Activated naive CD8-positive, alpha-beta T cell treated with anti-CD3 and anti-CD28 coated beads, Interleukin-2, amount 10 ng/mL, durations not matched to agents 7 days and 5 days (primary cell): ENCODE data around the gene STRBP. TPM values are rescaled to one million over a fixed set of nuclear protein-coding genes. Genes with fewer than 3 reads are reported as not detected.
A peak's percentile ranks its signal among the peaks of the same experiment; 100 is the strongest.
"Not testable (repeated sequence)": the region's sequence is repeated elsewhere in the genome, so short reads cannot be mapped to it uniquely, and the experiment has no call there.

ENCODE experiments used
- ATAC-seq: fragments of 150-1000 bp; cut with Tn5 transposase; one replicate; pipeline ENCODE4 v1.10.0; 2021; ENCODE audit warnings: low read depth, moderate library complexity
- POLR2A ChIA-PET: fragments of 350-600 bp; sonication (Branson Sonifier 250); formaldehyde crosslinking; loops from one replicate; lab custom pipeline; 2021; ENCODE audit warnings: antibody characterized with exemption; lab: Charles Lee
- DNase-seq: peaks from one replicate; pipeline ENCODE4 v3.0.0; 2021
- H3K27ac Mint-ChIP-seq: one replicate; pipeline ENCODE4 v1.8.0; 2022; ENCODE audit warnings: mild to moderate bottlenecking, mixed read lengths
- H3K27me3 Mint-ChIP-seq: one replicate; pipeline ENCODE4 v1.8.0; 2022; ENCODE audit warnings: mild to moderate bottlenecking, moderate library complexity, mixed read lengths
- H3K36me3 Mint-ChIP-seq: one replicate; pipeline ENCODE4 v1.8.0; 2021; ENCODE audit warnings: mild to moderate bottlenecking, mixed read lengths
- H3K4me1 Mint-ChIP-seq: one replicate; pipeline ENCODE4 v1.8.0; 2021; ENCODE audit warnings: mixed read lengths
- H3K4me3 Mint-ChIP-seq: one replicate; pipeline ENCODE4 v1.8.0; 2022; ENCODE audit warnings: mild to moderate bottlenecking, moderate library complexity, mixed read lengths
- H3K9me3 Mint-ChIP-seq: one replicate; pipeline ENCODE4 v1.8.0; 2021; ENCODE audit warnings: mixed read lengths
- total RNA-seq, 2 experiments: library from RNA; stranded (reverse); gene quantifications; one replicate each; pipeline ENCODE4 v1.2.3, GENCODE V29; 2021

STRBP gene
- total RNA-seq, 2 experiments from 2014 or later = 30.3 to 31.0 TPM

DNA sequence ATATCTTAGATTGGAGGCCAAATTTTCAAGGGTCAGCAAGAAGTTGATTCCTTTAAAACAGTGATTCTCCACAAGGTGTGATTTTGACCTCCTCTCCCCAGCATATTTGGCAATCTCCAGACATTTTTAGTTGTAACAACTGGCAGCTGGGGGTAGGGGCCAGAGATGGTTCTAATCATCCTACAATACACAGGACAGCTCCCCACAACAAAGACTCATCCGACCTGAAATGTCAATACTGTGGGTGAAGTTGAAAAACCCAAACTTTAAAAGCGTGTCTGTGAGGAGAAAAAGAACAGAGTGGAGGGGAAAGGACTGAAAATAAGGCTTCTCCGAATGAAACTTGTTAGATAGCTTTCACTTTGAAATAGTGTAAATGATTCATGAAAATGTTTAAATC, 10.0 kb upstream of the STRBP start:
- no peak for ATAC-seq
- POLR2A ChIA-PET = interaction anchor here (0.5 kb wide), 1 partner anchor 13 kb away, joined by 3 read pairs; no protein-coding TSS in a partner anchor
- peaks cover 2% of the 10 kb centered on the region for H3K27me3 Mint-ChIP-seq
- H3K4me3 Mint-ChIP-seq = peak overlapping the region; percentile 53
- no peak for DNase-seq
- peak overlapping the region; percentile 44 for H3K27ac Mint-ChIP-seq
- H3K9me3 Mint-ChIP-seq = peaks cover 5% of the 10 kb centered on the region
- H3K36me3 Mint-ChIP-seq = peaks cover 3% of the 10 kb centered on the region
- H3K4me1 Mint-ChIP-seq = peaks cover 17% of the 10 kb centered on the region

DNA sequence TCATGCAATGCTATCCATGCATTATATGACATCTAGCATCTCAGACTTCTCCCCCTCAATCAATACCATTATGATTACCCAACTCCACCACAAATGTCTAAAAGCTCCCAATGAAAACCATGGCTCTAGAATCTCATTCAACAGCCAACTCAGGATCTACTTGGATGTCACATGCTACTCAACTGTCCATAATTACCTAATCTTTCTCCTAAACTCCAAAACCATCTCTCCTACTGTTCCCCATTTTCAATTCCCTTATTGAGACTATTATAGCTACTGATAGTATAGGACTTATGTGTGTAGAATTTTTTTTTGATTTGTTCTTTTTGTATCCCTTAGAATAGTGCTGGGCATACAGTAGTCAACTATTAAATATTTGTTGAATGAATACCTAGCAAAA, 8.2 kb upstream of the STRBP start:
- H3K27me3 Mint-ChIP-seq = peaks cover 2% of the 10 kb centered on the region
- H3K36me3 Mint-ChIP-seq = peaks cover 3% of the 10 kb centered on the region
- DNase-seq (no peak), ATAC-seq (no peak)
- H3K4me1 Mint-ChIP-seq = peaks cover 17% of the 10 kb centered on the region
- H3K27ac Mint-ChIP-seq = no peak overlapping the region
- H3K4me3 Mint-ChIP-seq = no peak overlapping the region
- POLR2A ChIA-PET = interaction anchor here (0.7 kb wide), 1 partner anchor 200 kb away, joined by 3 read pairs; no protein-coding TSS in a partner anchor
- peaks cover 5% of the 10 kb centered on the region for H3K9me3 Mint-ChIP-seq

DNA sequence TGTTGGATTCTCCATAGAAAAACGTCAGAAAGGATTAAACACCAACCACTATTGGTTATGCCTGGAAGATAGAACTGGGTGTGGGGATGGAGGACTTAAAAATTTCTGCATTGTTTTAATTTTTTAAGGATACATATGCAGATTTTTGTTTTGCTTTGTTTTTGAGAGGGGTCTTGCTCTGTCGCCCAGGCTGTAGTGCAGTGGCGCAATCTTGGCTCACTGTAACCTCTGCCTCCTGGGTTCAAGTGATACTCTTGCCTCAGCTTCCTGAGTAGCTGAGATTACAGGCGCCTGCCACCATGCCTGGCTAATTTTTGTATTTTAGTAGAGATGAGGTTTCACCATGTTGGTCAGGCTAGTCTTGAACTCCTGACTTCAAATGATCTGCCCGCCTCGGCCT, 2.7 kb upstream of the STRBP start:
- H3K27ac Mint-ChIP-seq, H3K36me3 Mint-ChIP-seq, H3K27me3 Mint-ChIP-seq, H3K4me3 Mint-ChIP-seq, DNase-seq, H3K9me3 Mint-ChIP-seq, POLR2A ChIA-PET, ATAC-seq: not testable (repeated sequence)
- H3K4me1 Mint-ChIP-seq = peaks cover 24% of the 10 kb centered on the region

DNA sequence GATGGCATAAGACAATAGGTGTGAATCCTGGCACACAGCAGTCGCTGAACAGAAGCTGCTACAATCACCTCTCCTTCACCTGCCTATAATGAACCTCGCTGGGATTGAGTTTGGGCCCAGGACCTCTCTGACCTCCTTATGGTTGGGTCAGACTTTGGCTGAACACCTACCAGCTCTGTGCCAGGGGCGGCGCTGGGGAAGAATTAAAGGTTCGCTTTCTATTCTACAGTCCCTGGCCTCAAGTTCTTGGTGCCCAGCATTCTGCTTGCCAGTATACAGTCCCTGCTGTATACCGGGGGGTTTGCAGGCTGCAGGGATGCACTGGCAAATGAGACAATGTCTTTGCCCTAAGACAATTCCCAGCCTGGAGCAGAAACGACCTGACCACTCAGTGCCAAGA, 895 bp upstream of the STRBP start:
- H3K27me3 Mint-ChIP-seq = peaks cover 7% of the 10 kb centered on the region
- no peak for ATAC-seq
- peaks cover 24% of the 10 kb centered on the region for H3K4me1 Mint-ChIP-seq
- peak overlapping the region; percentile 60 for H3K27ac Mint-ChIP-seq
- peaks cover 8% of the 10 kb centered on the region for H3K36me3 Mint-ChIP-seq
- no peak for DNase-seq
- H3K4me3 Mint-ChIP-seq = peak overlapping the region; percentile 75
- no peaks in the 10 kb centered on the region for H3K9me3 Mint-ChIP-seq
- POLR2A ChIA-PET = interaction anchor here (0.7 to 0.9 kb wide), 2 partner anchors 24 to 71 kb away, joined by 3 to 7 read pairs; no protein-coding TSS in a partner anchor

DNA sequence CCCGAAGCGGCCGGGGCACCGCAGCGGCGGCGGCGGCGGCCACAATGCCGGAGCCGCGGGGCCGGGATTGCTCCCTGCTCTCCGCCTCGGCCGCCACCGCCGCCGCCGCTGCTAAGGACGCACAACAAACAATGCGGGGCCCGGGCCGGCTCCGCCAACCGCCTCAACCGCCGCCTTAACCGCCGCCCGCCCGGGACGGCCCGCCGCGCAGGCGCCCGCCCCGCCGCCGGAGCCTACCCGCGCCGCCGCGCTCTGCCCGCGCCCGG, 254 bp downstream of the STRBP start:
- ATAC-seq (no peak), DNase-seq (no peak)
- H3K27ac Mint-ChIP-seq = no peak overlapping the region
- peaks cover 7% of the 10 kb centered on the region for H3K27me3 Mint-ChIP-seq
- POLR2A ChIA-PET = interaction anchor here (0.6 to 1.0 kb wide), 2 partner anchors 72 to 127 kb away, joined by 3 to 4 read pairs; no protein-coding TSS in a partner anchor
- peak overlapping the region; percentile 86 for H3K4me3 Mint-ChIP-seq
- no peaks in the 10 kb centered on the region for H3K9me3 Mint-ChIP-seq
- H3K4me1 Mint-ChIP-seq = peaks cover 25% of the 10 kb centered on the region
- H3K36me3 Mint-ChIP-seq = peaks cover 8% of the 10 kb centered on the region

DNA sequence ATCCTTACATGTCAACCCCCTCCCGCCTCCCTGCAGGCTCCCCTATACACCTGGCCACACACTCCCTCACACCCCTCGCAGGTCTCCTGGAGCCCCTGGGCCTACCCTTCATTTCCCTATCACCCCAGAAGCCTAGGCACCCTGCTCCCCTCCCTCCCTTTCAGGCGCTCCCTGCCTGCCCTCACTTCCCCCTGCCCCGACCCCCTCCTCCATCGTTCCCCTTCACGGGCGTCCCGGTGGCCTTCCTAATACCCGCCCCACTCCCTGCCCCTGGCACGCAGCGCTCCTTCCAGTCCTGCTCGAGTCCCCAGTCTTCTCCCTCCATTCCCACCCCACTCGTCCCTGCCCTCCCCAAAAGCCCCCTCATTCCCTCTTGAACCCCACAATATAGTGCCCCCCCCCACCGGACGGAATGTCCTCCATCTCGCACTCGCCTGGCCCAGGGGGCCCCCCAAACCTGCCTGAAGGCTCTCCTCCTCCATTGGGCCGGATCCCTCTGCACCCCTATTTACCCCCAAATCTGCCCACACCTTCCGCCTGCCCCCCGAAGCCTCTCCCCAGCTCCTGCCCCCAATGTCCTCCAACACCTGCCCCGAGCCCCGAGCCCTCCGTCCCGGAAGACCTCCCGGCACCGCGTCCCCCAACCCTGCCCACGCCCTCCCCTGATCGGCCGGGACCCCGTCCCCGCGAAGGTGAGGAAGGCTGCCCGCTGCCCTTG, 746 bp downstream of the STRBP start:
- H3K4me1 Mint-ChIP-seq = peaks cover 25% of the 10 kb centered on the region
- ATAC-seq = no peak
- peaks cover 7% of the 10 kb centered on the region for H3K27me3 Mint-ChIP-seq
- peak overlapping the region; percentile 74 for H3K27ac Mint-ChIP-seq
- H3K9me3 Mint-ChIP-seq = no peaks in the 10 kb centered on the region
- POLR2A ChIA-PET = interaction anchor here (0.6 to 1.0 kb wide), 2 partner anchors 72 to 128 kb away, joined by 3 to 4 read pairs; no protein-coding TSS in a partner anchor
- H3K36me3 Mint-ChIP-seq = peaks cover 8% of the 10 kb centered on the region
- H3K4me3 Mint-ChIP-seq = peak overlapping the region; percentile 86
- DNase-seq = no peak

DNA sequence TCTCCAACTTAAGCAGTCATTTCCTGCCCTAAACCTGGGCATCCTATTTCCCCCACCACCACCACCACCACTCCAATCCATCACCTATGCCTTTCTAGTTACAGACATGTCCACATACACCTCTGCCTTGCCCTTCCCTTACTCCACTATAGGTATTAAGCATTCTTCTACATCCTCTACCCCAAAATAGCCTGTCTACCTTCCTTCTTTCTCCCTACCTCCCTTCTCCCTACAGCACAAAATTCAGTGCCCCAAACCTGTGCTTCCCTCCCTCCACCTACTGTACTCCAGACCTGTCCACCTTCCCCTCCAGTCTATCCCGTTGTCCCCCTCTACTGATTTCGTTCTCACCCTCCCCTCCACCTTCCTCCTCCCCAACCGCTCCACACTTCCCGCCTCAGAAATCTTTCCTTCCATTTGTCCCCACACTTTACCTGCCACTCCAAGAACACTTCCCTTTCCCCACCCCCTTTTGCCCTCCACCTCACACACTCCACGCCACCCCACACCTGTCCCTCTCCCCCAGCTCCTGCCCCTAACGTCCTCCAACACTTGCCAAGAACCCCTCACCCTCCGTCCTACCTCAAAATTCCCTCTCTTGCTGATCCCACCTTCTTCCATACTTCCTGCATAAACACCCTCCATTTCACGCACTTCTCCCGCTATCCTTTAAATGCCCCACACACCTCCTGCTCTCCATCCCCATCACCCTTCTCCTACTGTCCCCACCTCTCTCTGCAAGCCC, 1.6 kb downstream of the STRBP start:
- no peak for DNase-seq
- POLR2A ChIA-PET = no interaction called here
- no peaks in the 10 kb centered on the region for H3K9me3 Mint-ChIP-seq
- H3K27ac Mint-ChIP-seq = peak overlapping the region; percentile 74
- ATAC-seq = no peak
- peak overlapping the region; percentile 86 for H3K4me3 Mint-ChIP-seq
- peaks cover 8% of the 10 kb centered on the region for H3K36me3 Mint-ChIP-seq
- peaks cover 26% of the 10 kb centered on the region for H3K4me1 Mint-ChIP-seq
- peaks cover 7% of the 10 kb centered on the region for H3K27me3 Mint-ChIP-seq

DNA sequence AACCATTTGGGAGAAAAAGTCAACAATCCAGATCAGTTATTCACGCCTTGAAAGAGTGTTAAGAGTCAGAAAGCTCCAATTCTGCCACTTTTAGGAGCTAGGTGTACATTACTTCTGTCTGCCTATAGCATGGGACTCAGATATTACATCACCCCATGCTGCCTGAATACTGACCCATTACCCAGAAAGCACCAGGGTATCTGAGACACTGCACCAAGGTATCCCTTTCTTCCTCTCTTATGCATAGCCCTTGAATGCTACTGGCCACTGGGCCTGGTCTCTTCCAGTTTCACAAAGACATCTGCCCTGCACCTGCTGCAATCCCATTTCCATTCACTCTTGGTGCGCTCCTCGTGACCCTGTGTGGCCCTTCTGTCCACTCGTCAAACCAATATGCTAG, 2.6 kb downstream of the STRBP start:
- H3K4me3 Mint-ChIP-seq = no peak overlapping the region
- no peaks in the 10 kb centered on the region for H3K9me3 Mint-ChIP-seq
- peaks cover 4% of the 10 kb centered on the region for H3K27me3 Mint-ChIP-seq
- ATAC-seq (no peak), DNase-seq (no peak)
- peaks cover 26% of the 10 kb centered on the region for H3K4me1 Mint-ChIP-seq
- H3K36me3 Mint-ChIP-seq = peaks cover 8% of the 10 kb centered on the region
- no peak overlapping the region for H3K27ac Mint-ChIP-seq
- POLR2A ChIA-PET = interaction anchor here (0.6 to 1.0 kb wide), 2 partner anchors 74 to 84 kb away, joined by 3 to 4 read pairs; no protein-coding TSS in a partner anchor

DNA sequence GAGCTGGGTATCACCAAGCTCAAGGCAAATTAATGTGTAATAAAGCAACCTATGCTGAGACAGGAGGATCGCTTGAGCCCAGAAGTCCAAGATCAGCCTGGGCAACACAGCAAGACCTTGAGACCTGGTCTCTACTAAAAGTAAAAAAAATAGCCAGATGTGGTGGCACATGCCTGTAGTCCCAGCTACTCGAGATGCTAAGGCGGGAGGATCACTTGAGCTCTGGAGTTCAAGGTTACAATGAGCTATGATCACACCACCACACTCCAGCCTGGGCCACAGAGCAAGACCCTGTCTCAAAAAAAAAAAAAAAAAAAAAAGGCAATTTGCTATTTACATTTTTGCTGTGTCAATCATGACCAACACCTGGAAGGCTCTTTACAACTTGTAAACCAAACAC, 5.2 kb downstream of the STRBP start:
- peaks cover 23% of the 10 kb centered on the region for H3K4me1 Mint-ChIP-seq
- H3K4me3 Mint-ChIP-seq = no peak overlapping the region
- DNase-seq (no peak), ATAC-seq (no peak)
- POLR2A ChIA-PET = interaction anchor here (0.6 kb wide), 1 partner anchor 241 kb away, joined by 3 read pairs; no protein-coding TSS in a partner anchor
- peaks cover 10% of the 10 kb centered on the region for H3K36me3 Mint-ChIP-seq
- peaks cover 4% of the 10 kb centered on the region for H3K27me3 Mint-ChIP-seq
- no peaks in the 10 kb centered on the region for H3K9me3 Mint-ChIP-seq
- H3K27ac Mint-ChIP-seq = no peak overlapping the region

DNA sequence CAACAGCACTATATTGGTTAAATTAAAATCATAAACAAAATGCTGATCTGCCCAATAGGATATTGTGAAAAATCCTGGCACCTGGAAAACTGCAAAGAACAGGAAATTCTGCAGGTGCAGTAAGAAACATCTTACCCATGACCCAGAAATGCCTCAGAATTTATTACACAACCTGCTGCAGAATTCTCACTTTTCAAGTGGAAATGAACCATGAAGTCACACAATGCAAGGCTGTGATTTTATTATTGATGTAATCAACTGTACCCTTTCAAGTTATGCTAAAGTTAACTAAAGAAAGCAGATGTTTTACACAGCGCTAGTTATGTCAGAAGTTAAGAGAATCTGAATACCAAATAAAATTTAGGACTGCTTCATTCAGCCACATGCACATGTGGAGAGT, 6.0 kb downstream of the STRBP start:
- Mint-ChIP-seq H3K27me3 (peaks cover 3% of the 10 kb centered on the region), H3K27ac (no peak overlapping the region), H3K4me3 (no peak overlapping the region), H3K4me1 (peaks cover 22% of the 10 kb centered on the region), H3K9me3 (no peaks in the 10 kb centered on the region), H3K36me3 (peaks cover 10% of the 10 kb centered on the region)
- no peak for ATAC-seq
- POLR2A ChIA-PET = no interaction called here
- no peak for DNase-seq

DNA sequence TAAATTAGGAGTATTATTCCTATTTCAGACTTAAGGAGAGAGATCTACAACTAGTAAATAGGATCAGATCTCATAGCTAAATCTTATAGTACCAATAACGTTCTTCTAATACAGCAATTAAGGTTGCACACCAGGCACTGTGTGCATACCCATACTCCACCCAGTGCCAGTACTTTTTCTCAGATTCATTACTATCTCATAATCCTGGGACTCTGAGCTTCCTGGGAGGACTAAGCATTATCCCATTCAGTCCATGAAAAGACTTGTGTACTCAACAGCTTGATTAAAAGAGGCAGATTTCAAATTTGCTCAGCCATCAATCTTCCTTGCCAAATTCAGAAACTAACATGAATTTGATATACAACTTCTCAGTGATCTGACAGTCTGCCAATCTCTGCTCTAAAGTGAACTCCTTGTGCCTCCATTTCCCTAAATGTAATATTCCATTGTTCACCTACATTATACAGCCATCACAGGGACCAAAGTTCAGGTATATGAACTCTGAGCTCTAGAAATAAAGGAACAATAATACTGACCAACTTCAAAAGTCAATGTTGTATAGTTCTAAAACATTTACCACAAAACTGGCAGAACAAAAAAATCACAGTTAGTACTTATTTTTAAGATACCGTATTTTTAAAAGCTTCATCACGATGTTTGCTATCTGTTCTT, 7.2 kb downstream of the STRBP start:
- H3K27ac Mint-ChIP-seq = no peak overlapping the region
- ATAC-seq = no peak
- no peaks in the 10 kb centered on the region for H3K9me3 Mint-ChIP-seq
- no peaks in the 10 kb centered on the region for H3K27me3 Mint-ChIP-seq
- H3K4me1 Mint-ChIP-seq = peaks cover 10% of the 10 kb centered on the region
- H3K4me3 Mint-ChIP-seq = no peak overlapping the region
- H3K36me3 Mint-ChIP-seq = peaks cover 8% of the 10 kb centered on the region
- no peak for DNase-seq
- POLR2A ChIA-PET = interaction anchor here (0.6 to 1.0 kb wide), 2 partner anchors 26 to 357 kb away, joined by 3 to 5 read pairs; no protein-coding TSS in a partner anchor

DNA sequence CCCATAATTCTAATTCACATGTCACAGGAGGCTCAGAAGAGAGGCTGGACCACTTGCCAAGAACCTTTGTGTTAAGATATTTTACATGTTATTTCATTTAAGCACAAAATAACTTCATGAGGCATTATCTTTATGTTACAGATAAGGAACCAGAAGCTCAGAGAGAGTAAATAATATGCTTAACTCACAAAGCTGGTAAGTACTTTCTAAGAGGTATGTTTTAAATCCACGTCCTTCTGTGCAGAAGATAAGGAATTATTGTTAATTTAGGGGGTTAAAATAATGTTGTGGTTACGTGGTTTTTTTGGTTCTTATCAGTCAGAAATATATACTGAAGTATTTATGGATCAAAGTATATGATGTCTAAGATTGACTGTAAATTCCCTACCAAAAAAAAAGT, 8.0 kb downstream of the STRBP start:
- no peak overlapping the region for H3K27ac Mint-ChIP-seq
- H3K4me3 Mint-ChIP-seq = no peak overlapping the region
- H3K4me1 Mint-ChIP-seq = peaks cover 7% of the 10 kb centered on the region
- H3K36me3 Mint-ChIP-seq = peaks cover 6% of the 10 kb centered on the region
- POLR2A ChIA-PET = no interaction called here
- DNase-seq (no peak), ATAC-seq (no peak)
- no peaks in the 10 kb centered on the region for H3K9me3 Mint-ChIP-seq
- no peaks in the 10 kb centered on the region for H3K27me3 Mint-ChIP-seq

DNA sequence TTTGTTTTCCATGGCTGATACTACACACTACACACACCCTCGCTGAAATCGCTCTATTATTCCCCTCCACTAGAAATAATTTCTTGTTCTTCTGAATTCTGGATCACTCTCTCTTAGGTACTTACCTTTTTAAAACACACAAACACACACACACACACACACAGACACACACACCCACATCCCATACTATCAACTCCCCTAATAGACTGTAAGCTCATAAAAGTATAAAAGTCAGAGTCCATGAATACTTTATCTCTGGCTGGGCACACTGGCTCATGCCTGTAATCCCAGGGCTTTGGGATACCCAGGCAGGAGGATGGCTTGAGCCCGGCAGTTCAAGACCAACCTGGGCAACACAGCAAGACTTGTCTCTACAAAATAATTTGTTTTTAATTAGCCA, 11.1 kb downstream of the STRBP start:
- POLR2A ChIA-PET = no interaction called here
- H3K4me3 Mint-ChIP-seq = no peak overlapping the region
- H3K27me3 Mint-ChIP-seq = no peaks in the 10 kb centered on the region
- H3K27ac Mint-ChIP-seq = no peak overlapping the region
- H3K9me3 Mint-ChIP-seq = no peaks in the 10 kb centered on the region
- H3K36me3 Mint-ChIP-seq = peaks cover 9% of the 10 kb centered on the region
- DNase-seq = no peak
- peaks cover 5% of the 10 kb centered on the region for H3K4me1 Mint-ChIP-seq
- ATAC-seq = no peak
